Lung (tissue), 12 donors: Measurements from ENCODE around the gene EYA4. TPM values are rescaled to one million over a fixed set of nuclear protein-coding genes. Genes with fewer than 3 reads are reported as not detected.

ENCODE experiments used
- ATAC-seq: fragments of 200-7000 bp; cut with Tn5 transposase; one replicate; pipeline ENCODE4 v1.9.1; 2020; ENCODE audit warnings: moderate number of reproducible peaks; ENCODE audit not compliant: insufficient read depth, low FRiP score
- DNase-seq, 3 donors: peaks; one replicate each; pipeline ENCODE4 v3.0.0-alpha.2; 2013 to 2017
- H3K27ac ChIP-seq, 2 donors: one replicate each; pipeline ENCODE4 v1.5.1; 2013; ENCODE audit warnings: mild to moderate bottlenecking in 2 of 2, moderate library complexity in 2 of 2, control low read depth in 1 of 2, inconsistent platforms in 1 of 2, low read depth in 1 of 2, low read length in 1 of 2
- H3K27me3 ChIP-seq, 3 donors: one replicate each; pipeline ENCODE4 v1.5.1; 2013; ENCODE audit warnings: low read length in 2 of 3; ENCODE audit not compliant: control insufficient read depth in 3 of 3, insufficient read depth in 3 of 3
- H3K36me3 ChIP-seq, 4 donors: one replicate each; pipeline ENCODE4 v1.5.1; 2013; ENCODE audit warnings: low read length in 4 of 4, mild to moderate bottlenecking in 1 of 4, moderate library complexity in 1 of 4; ENCODE audit not compliant: control insufficient read depth in 4 of 4, insufficient read depth in 4 of 4
- H3K4me1 ChIP-seq, 5 donors: one replicate each; pipeline ENCODE4 v1.5.1; 2013; ENCODE audit warnings: low read length in 5 of 5, mild to moderate bottlenecking in 2 of 5, moderate library complexity in 1 of 5; ENCODE audit not compliant: control insufficient read depth in 5 of 5, insufficient read depth in 5 of 5
- H3K4me3 ChIP-seq: one replicate; pipeline ENCODE4 v1.5.1; 2013; ENCODE audit warnings: mild to moderate bottlenecking, control low read depth, moderate library complexity
- H3K9ac ChIP-seq, 2 donors: one replicate each; pipeline ENCODE4 v1.5.1; 2013; ENCODE audit warnings: low read length in 2 of 2, control low read depth in 1 of 2; ENCODE audit not compliant: insufficient read depth in 1 of 2
- H3K9me3 ChIP-seq, 4 donors: one replicate each; pipeline ENCODE4 v1.5.1; 2013; ENCODE audit warnings: low read length in 3 of 4, mild to moderate bottlenecking in 1 of 4, moderate library complexity in 1 of 4; ENCODE audit not compliant: control insufficient read depth in 4 of 4, insufficient read depth in 3 of 4
- WGBS, 2 donors: extraction: QIAGEN DNeasy Blood & Tissue Kit; methylation state at CpG; one replicate each; pipeline ENCODE4 v1.1.7; 2013; 5-methylcytosine and 5-hydroxymethylcytosine counted together
- polyA plus RNA-seq, 2 donors: library from polyadenylated mRNA; stranded (reverse); fragments of 200-250 nt; gene quantifications; one replicate each; pipeline ENCODE4 v1.2.1, GENCODE V29; 2013
- total RNA-seq, 2 donors: library from RNA; depleted of rRNA in 1 of 2; stranded (reverse); fragments of >200 nt in 1 of 2; gene quantifications; one replicate each; pipeline ENCODE4 v1.2.1, GENCODE V29; 2014 to 2021
- TF ChIP-seq, protein P1 (sequence below): IDR thresholded peaks from 2 replicates; pipeline ENCODE4 v1.5.1; 2012; ENCODE audit warnings: mild to moderate bottlenecking; ENCODE audit errors: control extremely low read depth, extremely low read depth
- donor health status: control.
- donor health status: control.
- donor health status: Bipolar disorder and iron deficiency.
- donor health status: healthy.
- donor health status: DM: yes; HTN: yes; CAD: no.

The EYA4 gene
- total and polyA plus RNA-seq, 4 donors: 0.49 to 7.4 (median 2.2) TPM

DNA sequence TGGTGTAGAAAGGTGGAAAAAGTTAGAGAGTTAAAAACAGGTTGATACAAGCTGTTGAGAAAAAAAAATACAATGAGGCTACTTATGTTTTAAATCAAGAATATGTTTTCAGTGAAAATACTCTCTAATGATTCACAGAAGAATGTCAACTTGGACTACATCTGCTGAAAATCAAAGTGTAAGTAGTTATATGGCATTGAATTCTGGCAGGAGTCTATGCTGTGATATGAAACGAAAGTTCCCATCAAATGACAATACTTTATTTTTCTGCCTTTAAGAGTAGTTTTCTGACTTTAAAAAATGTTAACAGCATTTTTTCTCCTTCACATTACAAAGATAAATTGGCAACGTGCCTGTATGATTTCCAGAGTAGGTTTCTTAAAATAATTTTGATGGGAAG lies 158.3 kb downstream of the EYA4 start:
- H3K4me3 ChIP-seq: no peak overlapping the region
- H3K27me3 ChIP-seq: no peaks in the 10 kb centered on the region
- peak in 2 of 3 donors; percentile 15 to 43 for DNase-seq
- H3K4me1 ChIP-seq: peaks cover 0 to 4% (median 0%) of the 10 kb centered on the region in 5 donors
- H3K9ac ChIP-seq: no peak overlapping the region
- ATAC-seq: no peak
- no peaks in the 10 kb centered on the region for H3K36me3 ChIP-seq
- TF ChIP-seq, protein P1, sequence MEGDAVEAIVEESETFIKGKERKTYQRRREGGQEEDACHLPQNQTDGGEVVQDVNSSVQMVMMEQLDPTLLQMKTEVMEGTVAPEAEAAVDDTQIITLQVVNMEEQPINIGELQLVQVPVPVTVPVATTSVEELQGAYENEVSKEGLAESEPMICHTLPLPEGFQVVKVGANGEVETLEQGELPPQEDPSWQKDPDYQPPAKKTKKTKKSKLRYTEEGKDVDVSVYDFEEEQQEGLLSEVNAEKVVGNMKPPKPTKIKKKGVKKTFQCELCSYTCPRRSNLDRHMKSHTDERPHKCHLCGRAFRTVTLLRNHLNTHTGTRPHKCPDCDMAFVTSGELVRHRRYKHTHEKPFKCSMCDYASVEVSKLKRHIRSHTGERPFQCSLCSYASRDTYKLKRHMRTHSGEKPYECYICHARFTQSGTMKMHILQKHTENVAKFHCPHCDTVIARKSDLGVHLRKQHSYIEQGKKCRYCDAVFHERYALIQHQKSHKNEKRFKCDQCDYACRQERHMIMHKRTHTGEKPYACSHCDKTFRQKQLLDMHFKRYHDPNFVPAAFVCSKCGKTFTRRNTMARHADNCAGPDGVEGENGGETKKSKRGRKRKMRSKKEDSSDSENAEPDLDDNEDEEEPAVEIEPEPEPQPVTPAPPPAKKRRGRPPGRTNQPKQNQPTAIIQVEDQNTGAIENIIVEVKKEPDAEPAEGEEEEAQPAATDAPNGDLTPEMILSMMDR: no peak
- no peaks in the 10 kb centered on the region for H3K9me3 ChIP-seq
- WGBS, 2 donors: 56 to 78% methylated on average over 2 of the region's 2 CpGs
- H3K27ac ChIP-seq: no peak overlapping the region

DNA sequence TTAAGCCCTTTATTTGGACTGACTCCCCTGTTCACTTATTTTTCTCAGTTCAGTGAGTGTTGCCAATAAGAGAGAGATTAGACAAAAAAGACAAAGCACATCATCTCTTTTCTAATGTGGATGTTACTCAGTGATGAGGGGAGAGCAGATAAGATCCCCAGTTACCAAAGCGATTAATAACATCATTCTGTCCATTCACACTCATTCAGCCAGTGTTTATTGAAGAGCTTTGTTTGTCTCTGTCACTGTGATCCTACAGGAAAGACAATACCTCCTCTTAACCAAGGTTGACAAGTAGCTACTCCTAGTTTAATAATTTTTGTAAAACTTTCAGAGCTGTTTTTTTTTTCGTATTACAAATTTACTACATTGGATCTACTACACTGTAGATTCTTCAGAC lies 163.0 kb downstream of the EYA4 start:
- no peak for ATAC-seq
- H3K4me1 ChIP-seq: peaks cover 0 to 4% (median 0%) of the 10 kb centered on the region in 5 donors
- no peaks in the 10 kb centered on the region for H3K27me3 ChIP-seq
- H3K36me3 ChIP-seq: no peaks in the 10 kb centered on the region
- H3K27ac ChIP-seq: no peak overlapping the region
- TF ChIP-seq, protein P1: no peak
- no peak overlapping the region for H3K9ac ChIP-seq
- H3K9me3 ChIP-seq: peaks cover 0 to 2% (median 0%) of the 10 kb centered on the region in 4 donors
- 65 to 82% methylated on average over 2 of the region's 2 CpGs for WGBS, 2 donors
- no peak overlapping the region for H3K4me3 ChIP-seq
- no peak for DNase-seq

- H3K9me3 ChIP-seq: peaks cover 0 to 2% (median 0%) of the 10 kb centered on the region in 4 donors
- H3K4me1 ChIP-seq: peaks cover 0 to 4% (median 0%) of the 10 kb centered on the region in 5 donors
- DNase-seq: no peak
- H3K9ac ChIP-seq: no peak overlapping the region
- TF ChIP-seq, protein P1: no peak
- no peak overlapping the region for H3K4me3 ChIP-seq
- H3K27me3 ChIP-seq: no peaks in the 10 kb centered on the region
- ATAC-seq: no peak
- 92 to 94% methylated on average over 8 of the region's 8 CpGs for WGBS, 2 donors
- no peak overlapping the region for H3K27ac ChIP-seq
- no peaks in the 10 kb centered on the region for H3K36me3 ChIP-seq
These were observed 163.6 kb downstream of the EYA4 start for GRCh38 chr6:133404728-133405127.
